Limb (tissue), 2 donors: ENCODE data around the gene UTS2R.
"Not testable (repeated sequence)": the region's sequence is repeated elsewhere in the genome, so short reads cannot be mapped to it uniquely, and the experiment has no call there.

Experiments used
- DNase-seq, 2 donors: peaks; one replicate each; pipeline ENCODE4 v3.0.0-alpha.2; 2016; ENCODE audit errors: extremely low spot score in 2 of 2

The UTS2R gene

DNA sequence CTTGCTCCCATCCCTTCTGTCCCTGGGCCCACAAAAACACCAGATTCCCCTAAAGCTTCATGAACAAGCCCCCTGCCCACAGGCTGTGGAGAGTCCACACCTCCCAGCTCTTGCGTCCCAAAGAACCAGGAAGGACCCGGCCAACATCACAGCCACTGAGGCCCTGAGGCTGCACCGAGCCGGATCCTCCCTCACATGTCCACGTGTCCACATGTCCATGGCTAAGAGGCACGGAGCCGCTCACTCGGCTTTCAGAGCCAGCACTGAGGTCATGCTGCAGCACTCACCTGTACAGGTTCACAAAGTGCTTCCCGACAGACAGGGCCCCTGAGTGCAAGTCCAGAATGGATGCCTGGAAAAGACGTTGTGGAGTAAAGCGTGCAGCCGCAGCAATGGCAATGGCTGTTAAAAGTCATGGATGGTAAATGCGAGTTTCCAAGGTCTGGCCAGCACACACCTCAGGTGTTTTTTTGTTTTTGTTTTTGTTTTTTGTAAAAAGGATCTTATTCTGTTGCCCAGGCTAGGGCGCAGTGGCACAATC is 34.6 kb downstream of the UTS2R start:
- DNase-seq, result no peak

DNA sequence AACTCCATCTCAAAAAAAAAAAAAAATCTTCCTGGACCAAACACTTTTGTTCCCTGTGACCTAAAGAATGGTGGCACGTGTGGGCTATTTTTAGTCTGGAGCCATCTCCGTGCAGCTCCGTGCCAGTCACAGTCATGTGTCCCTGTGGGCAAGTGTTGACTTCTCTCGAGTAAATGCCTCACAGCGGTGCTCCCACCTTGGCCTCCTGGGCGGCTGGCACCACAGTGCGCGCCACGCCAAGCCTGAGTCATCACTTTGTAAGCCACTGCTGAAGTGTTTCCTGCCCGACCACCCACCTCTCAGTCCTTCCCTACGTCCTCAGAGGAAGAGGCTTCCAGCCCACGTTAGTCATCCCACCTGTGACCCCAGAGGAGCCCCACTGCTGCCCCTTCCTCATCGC is 35.7 kb downstream of the UTS2R start:
- no peak for DNase-seq

DNA sequence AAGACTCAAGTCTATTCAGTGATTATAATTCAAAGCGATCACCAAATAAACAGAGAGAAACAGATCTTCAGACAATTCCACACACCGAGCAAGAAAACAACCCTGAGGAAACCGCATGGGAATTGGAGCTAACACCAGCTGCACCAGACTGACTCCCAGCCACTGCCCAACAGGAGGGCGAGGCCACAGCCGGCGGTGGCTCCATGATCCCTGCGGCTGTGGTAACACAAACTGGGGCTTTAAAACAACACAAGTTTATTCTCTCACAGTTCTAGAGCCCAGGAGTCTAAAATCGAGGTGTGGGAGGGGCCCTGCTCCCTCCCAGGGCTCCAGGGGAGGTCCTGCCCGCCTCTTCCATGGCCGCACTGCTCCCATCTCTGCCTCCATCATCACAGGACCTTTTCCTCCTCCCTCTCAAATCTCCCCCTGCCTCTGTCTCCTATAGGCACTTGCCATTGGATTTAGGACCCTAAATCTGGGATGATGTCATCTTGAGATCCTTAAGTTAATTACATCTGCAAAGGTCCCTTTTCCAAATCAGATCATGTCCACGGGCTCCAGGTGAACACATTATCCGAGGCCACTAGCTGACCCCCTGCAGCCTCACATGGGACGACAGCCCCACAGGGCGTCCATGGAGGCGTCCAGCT is 36.8 kb downstream of the UTS2R start:
- no peak for DNase-seq

DNA sequence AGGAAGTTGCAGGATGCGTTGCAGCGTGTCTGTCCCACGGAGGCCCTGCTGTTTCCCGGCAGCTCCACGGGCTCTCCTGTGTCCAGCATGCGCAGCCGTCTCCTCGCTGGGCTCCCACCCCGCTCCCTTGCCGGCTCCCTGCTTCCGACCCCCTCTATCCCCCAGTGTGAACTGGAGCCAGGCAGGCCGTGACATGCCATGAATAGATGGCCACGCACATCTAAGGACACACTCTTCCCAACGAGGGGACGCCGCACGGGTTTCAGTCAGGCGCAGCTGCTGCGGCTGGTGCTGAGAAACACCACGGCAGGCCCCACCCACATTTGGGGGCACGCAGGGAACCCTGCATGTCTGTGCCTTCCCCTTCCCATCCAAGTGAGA is 37.4 kb downstream of the UTS2R start:
- DNase-seq, result no peak

DNA sequence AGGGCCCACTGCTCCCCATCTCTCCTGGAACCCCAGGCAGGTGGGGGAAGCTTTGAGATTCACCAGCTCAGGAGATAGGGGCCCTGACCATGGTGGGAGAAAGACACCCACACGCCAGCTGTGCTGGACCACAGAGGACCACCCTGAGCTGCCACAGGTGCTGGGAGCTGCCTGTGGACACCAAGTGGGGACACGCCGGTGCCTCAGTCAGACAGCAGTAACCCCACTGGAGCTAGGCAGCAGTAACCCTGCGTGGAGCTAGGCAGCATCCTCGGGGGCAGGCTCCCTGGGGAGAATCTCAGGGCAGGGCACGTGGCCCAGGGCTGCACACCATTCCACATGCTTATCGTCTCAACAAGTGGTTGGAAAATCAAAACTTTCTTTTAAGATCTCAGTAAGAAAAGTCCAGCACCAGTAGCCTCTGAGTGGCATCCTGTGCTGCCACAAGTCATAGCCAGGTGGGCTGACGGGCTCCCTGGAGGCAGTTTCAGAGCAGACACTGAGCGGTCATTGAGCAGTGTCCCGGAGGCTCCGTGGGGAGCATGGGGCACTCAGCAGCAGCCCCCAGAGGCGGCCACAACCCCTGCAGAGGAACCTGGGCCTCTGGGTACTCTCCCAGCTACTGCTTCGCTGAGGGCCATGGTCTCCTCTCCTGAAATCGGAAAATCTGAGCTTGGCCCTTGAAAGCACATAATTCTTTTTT is 38.6 kb downstream of the UTS2R start:
- no peak for DNase-seq

DNA sequence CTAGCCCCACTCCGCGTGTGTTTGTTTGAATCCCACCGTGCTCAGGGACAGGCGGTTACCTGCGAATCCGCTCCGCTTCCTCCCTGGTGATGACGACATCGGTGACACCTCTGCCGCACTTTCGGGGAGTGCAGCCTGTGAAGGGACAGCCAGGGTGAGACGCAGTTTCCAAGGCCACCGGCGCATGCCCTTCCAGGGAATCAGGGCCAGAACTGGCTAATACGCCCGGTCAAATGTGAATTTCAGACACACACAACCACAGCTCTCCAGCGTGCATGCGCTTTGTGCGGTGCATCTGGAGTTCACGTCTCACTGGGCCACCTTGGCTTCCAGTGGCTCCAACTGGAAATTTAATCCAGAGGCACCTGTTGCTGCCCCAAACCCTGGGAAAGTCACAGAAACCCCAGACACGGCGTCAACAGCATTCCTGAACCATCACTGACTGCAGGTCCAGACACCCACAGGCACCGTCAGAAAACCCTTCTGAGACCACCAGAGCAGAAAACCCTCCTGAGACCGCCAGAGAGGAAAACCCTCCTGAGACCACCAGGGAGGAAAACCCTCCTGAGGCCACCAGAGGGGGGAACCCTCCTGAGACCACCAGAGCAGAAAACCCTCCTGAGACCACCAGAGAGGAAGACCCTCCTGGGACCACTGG is 40.0 kb downstream of the UTS2R start:
- no peak for DNase-seq

DNA sequence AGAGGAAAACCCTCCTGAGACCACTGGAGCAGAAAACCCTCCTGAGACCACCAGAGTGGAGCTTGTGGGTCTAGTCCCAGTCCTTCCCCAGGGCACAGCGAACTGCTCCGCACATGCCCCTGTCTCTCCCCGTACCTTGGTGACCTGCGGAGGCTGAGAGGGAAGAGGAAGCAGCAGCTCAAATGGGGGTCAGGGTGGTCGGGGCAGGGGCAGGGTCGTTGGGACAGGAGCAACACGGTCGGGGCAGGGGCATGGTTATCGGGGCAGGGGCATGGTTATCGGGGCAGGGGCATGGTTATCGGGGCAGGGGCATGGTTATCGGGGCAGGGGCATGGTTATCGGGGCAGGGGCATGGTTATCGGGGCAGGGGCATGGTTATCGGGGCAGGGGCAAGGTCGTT is 40.5 kb downstream of the UTS2R start:
- DNase-seq, result not testable (repeated sequence)

DNA sequence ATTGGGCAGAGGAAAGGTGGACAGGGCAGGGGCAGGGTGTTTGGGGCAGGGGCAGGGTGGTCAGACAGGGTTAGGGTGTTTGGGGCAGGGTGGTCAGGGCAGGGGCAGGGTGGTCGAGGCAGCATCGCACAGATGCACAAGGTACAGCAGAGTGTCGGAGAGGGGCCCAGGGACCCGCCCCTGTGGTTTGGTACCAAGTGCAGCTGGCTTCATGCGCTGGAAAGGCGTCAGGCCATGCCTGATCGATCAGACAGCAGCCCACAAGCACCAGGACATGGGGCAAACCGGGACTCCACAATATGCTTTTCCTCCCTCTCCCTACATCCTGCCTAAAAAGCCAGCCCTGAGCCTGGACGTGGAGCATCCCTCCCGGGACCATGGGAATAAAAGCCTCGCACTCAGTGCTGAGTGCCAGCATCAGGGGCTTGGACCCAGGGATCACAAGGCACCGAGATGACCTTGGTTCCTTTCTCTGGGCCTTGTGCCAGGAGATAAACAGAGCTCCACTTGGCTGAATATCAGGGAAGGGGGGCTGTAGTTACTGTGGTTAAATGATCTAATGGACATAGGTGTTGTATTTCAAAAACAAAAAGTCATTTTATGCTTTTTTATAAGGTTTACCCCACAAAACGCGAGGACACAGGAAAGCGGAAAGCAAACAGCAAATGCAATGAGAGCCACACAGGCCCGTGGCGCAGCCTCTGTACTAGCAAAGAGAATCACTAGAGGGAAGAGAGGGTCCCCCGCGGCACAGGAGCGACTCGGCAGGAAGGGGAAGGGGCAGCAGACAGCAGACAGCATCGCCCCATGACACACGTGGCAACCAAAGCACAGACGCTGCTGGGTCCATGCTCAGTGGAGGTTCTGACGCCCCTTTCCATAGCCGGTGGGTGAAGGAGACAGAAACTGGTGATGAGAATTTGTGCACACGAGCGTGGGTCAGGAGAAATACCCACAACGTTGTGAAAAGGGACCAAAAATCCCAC is 41.3 kb downstream of the UTS2R start:
- DNase-seq, result no peak

DNA sequence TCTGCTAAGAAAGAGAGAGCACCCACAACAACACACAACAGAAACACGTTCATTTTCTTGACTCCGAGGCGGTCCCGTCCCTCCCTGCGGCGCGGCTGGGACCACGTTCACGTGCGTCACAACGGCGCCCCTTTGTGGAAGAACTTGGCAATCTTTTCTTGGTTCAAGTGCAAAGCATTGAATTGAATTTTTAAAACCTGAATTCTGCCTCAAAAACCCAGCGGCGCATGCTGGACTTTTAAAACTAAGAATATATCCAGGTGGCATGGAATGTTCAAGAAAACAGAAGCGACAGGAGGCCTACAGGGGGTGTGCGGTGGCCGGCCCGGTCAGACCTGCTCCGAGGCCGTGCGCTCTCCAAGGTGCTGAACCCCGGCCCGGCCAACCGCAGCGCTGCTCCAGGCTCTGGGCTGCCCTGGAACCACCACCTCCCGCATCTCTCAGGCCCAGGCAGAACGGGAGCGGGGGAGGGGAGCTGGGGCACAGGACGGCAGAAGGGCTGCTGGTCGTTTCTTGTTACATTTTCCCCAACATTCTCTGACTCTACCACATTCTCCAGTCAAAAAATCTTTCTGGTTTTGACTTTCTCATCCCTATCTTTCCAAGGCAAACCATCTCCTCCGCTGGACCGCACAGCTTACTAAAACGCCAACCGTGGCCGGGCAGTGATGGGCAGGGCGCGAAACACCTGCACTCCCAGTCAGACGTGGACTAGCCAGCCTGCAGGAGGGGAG is 43.1 kb downstream of the UTS2R start:
- DNase-seq, result peak; percentile 61 to 83

DNA sequence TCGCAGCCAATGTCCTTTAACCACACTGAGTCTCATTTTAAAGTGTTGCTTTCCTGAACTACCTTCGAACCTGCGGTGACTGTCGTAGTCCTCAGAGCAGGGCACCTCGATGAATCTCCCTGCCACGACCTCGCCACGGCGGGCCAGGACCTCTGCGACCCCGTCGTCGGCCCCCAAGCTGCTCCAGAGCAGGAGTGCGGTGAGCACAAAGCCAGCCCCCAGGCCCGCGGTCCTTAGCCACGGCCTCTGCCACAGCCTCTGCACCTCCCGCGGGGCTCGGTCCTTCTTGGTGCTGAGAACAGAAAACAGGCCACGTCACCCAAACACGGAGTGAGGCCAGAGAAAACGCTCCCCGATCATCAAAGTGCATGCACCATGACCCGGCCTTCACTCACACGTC is 43.8 kb downstream of the UTS2R start:
- DNase-seq, result no peak

DNA sequence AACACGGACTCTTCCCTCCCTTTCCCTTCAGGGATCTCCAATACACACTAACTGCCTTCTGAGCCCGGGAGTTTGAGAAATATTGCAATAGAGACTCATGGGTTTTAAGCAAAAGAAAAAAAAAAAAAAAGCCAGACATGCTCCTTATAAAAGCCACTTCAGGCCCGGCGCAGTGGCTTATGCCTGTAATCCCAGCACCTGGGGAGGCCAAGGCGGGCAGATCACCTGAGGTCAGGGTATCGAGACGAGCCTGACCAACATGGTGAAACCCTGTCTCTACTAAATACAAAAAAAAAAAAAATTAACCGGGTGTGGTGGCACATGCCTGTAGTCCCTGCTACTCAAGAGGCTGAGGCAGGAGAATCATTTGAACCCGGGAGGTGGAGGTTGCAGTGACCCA is 44.2 kb downstream of the UTS2R start:
- no peak for DNase-seq

DNA sequence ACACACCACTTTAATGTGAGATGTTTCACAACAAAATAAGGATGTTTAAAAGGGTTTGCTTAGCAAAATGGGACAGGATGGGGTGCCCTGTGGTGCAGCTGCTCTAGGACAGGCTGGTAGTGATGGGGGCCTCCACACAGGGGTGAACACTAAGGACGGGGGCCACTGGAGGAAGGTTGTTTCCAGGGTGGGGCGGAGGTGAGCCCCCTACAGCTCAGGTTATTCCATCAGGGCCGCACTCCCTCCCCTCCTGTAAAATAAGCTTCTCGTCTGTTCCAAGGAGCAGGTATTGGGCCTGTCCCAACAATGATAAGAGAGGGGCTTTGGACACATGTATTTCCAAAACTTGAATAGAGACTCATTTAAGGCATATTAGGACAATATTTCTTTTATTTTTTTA is 44.7 kb downstream of the UTS2R start:
- no peak for DNase-seq

DNA sequence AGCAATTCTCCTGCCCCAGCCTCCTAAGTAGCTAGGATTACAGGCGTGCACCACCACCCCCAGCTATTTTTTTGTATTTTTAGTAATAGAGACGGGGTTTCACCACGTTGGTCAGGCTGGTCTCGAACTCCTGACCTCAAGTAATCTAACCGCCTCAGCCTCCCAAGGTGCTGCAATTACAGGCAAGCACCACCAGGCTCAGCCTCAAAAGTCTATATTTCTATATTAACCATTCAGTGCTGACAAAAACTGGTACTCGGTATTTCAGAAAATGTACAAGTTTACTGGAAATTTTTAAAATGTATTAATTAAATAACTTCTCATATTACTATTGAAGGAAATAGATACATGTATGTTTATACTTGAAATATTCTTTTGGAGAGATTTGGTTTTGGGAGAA is 45.2 kb downstream of the UTS2R start:
- DNase-seq, result no peak

DNA sequence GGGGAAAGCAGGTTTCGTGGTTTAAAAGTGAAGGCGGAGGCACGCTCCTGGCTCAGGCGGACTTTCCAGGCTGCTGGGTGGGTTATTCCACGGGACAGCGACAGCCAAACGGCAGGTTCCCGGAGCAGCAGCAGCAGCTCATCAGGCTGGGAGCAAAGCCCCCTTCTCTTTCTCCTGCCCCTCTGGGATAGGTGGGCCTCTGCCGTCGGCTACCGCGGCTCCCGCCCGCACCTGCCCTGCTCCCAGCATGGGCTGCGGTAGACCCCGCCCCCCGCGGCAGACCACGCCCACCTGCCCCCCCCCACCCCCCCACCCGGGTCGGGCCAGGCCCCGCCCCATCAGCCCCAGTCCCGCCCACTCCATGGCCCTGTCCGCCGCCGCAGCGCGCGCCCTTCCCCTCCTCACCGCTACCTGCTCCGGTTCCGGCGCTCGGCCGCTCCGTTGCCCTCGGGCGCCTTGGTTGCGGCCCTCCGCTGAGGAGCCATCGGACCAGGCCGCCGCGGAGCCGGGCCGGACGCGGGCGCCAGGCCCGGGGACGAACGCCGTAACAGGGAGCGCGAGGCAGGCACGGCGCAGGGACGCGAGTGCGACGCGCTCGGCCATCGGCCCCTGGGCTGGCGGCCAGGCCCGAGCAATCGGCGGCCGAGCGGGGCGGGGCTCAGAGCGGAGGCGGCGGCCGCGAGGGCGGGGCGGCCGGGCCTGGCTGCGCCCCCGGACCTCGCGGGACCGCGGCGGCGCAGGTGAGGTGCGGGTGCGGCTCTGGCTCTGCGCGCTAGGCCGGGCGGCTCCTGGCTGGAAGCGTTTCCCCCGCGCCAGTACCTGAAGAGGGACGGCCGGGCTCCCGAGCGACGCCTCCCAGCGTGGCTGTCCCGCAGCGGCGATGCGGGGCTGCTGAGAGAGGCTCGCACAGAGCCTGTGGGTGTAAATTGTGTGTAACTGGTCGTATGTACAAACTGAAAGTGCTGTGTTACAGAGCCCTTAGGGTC is 46.7 kb downstream of the UTS2R start, which contains the start of the genes HEXD and OGFOD3:
TSS of gene HEXD (plus strand) at position 347 of the 986 bp plus-strand sequence. CDS start 1,453 bp downstream, outside the sequence.
TSS of gene OGFOD3 (minus strand) at position 586 of the 986 bp plus-strand sequence. CDS start at position 485, 101 bp downstream.
- peak; percentile 85 to 95 for DNase-seq

DNA sequence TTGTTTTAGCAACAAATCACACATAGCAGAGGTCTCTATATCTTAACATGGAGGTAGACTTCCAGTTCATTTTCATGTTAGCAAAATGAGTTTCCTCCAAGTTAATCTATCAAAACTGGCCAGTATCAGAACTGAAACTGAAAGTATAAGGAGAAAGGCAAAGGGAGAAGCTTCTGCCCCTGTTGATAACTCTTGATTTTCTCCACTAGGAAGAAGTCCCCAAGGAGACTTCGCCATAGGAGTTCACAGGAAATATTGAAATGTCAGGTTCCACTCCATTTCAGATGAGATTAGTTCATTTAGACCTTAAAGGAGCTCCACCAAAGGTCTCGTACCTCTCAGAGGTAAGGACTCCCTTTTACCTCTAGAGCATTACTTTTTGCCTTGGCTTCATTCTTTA is 48.0 kb downstream of the UTS2R start:
- no peak for DNase-seq

DNA sequence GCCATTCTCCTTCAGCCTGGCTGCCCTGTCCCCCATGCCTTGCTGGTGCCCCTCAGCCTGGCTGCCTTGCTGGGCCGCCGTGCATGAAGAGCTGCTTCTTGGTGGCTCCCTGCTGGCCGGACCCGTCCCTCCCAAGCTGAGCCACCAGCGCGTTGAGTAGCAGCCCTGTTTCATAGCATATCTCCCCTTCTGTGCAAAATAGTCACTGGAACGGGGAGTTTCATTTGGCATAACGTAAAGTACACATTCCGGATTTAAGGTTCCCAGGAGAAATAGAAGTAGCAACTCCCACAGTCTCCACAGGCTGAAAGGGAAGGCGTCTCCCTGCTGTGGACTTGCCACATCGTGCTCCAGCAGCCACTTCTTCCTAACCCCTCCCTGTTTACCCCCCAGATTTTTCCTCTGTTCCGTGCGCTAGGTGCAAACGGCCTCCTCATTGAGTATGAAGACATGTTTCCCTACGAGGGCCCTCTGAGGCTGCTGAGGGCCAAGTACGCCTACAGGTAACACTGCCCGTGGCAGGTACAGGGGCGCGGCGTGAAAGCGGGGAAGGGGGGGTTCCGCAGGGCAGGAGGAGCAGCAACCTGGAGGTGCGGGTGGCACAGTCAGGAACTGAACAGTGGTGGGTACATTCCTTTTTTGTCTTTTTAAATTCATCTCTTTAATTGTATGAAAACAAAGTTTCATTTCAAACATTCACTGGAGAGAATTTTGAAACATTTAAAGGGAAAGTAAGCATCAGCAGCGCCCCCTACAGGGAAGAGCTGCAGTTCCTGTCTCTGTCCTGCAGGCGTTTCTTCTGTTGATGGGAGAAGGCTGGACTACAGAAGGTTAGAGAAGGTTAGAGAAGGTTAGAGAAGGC is 52.7 kb downstream of the UTS2R start:
- DNase-seq, result no peak

DNA sequence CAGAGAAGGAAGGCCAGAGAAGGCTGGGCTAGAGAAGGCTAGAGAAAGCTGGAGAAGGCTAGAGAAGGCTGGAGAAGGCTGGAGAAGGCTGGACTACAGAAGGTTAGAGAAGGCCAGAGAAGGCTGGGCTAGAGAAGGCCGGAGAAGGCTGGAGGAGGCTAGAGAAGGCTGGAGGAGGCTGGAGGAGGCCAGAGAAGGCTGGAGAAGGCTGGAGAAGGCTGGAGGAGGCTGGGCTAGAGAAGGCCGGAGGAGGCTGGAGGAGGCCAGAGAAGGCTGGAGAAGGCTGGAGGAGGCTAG is 53.2 kb downstream of the UTS2R start:
- DNase-seq, result no peak
